ENCODE results near the gene RIPPLY1.
A peak's percentile ranks its signal among the peaks of the same experiment; 100 is the strongest.
"Not testable (repeated sequence)": the region's sequence is repeated elsewhere in the genome, so short reads cannot be mapped to it uniquely, and the experiment has no call there.

RIPPLY1 gene

GRCh38 chrX:106917830-106918500 is 14.8 kb upstream of the RIPPLY1 start:
- no peak for DNase-seq (ENCODE audit: low read depth in 1 of 2, low spot score in 1 of 2)

GRCh38 chrX:106912864-106913263 is 9.7 kb upstream of the RIPPLY1 start:
- no peak for DNase-seq (ENCODE audit: low read depth in 1 of 2, low spot score in 1 of 2)

- DNase-seq (ENCODE audit: low read depth in 1 of 2, low spot score in 1 of 2): no peak
These were observed 3.2 kb upstream of the RIPPLY1 start for GRCh38 chrX:106906361-106906760.

GRCh38 chrX:106905064-106905708 is 2.0 kb upstream of the RIPPLY1 start:
- DNase-seq (ENCODE audit: low read depth in 1 of 2, low spot score in 1 of 2): no peak

- DNase-seq (ENCODE audit: low read depth in 1 of 2, low spot score in 1 of 2): no peak
These were observed 851 bp upstream of the RIPPLY1 start for GRCh38 chrX:106903856-106904528.

- no peak for DNase-seq (ENCODE audit: low read depth in 1 of 2, low spot score in 1 of 2)
These were observed 457 bp downstream of the RIPPLY1 start for GRCh38 chrX:106902684-106903083.

- DNase-seq (ENCODE audit: low read depth in 1 of 2, low spot score in 1 of 2): no peak
These were observed 1.3 kb downstream of the RIPPLY1 start for GRCh38 chrX:106901781-106902219.

- no peak for DNase-seq (ENCODE audit: low read depth in 1 of 2, low spot score in 1 of 2)
These were observed 1.8 kb downstream of the RIPPLY1 start for GRCh38 chrX:106901341-106901740.

- no peak for DNase-seq (ENCODE audit: low read depth in 1 of 2, low spot score in 1 of 2)
These were observed 3.3 kb downstream of the RIPPLY1 start for GRCh38 chrX:106899841-106900240.

GRCh38 chrX:106899276-106899675 is 3.9 kb downstream of the RIPPLY1 start:
- no peak for DNase-seq (ENCODE audit: low read depth in 1 of 2, low spot score in 1 of 2)

GRCh38 chrX:106898462-106898861 is 4.7 kb downstream of the RIPPLY1 start:
- DNase-seq (ENCODE audit: low read depth in 1 of 2, low spot score in 1 of 2): no peak

- DNase-seq (ENCODE audit: low read depth in 1 of 2, low spot score in 1 of 2): no peak
These were observed 5.9 kb downstream of the RIPPLY1 start for GRCh38 chrX:106897259-106897658.

- no peak for DNase-seq (ENCODE audit: low read depth in 1 of 2, low spot score in 1 of 2)
These were observed 8.1 kb downstream of the RIPPLY1 start for GRCh38 chrX:106894978-106895452.

GRCh38 chrX:106894392-106894909 is 8.7 kb downstream of the RIPPLY1 start:
- peak in 1 of 2 donors; percentile 7 for DNase-seq (ENCODE audit: low read depth in 1 of 2, low spot score in 1 of 2)

- no peak for DNase-seq (ENCODE audit: low read depth in 1 of 2, low spot score in 1 of 2)
These were observed 11.2 kb downstream of the RIPPLY1 start for GRCh38 chrX:106891762-106892460.

GRCh38 chrX:106889468-106889867 is 13.7 kb downstream of the RIPPLY1 start:
- no peak for DNase-seq (ENCODE audit: low read depth in 1 of 2, low spot score in 1 of 2)

- no peak for DNase-seq (ENCODE audit: low read depth in 1 of 2, low spot score in 1 of 2)
These were observed 28.0 kb downstream of the RIPPLY1 start for GRCh38 chrX:106875151-106875550.

- DNase-seq (ENCODE audit: low read depth in 1 of 2, low spot score in 1 of 2): no peak
These were observed 29.1 kb downstream of the RIPPLY1 start for GRCh38 chrX:106874075-106874474.

GRCh38 chrX:106872796-106873195 is 30.3 kb downstream of the RIPPLY1 start:
- not testable (repeated sequence) for DNase-seq (ENCODE audit: low read depth in 1 of 2, low spot score in 1 of 2)

GRCh38 chrX:106863697-106864096 is 39.4 kb downstream of the RIPPLY1 start:
- no peak for DNase-seq (ENCODE audit: low read depth in 1 of 2, low spot score in 1 of 2)

GRCh38 chrX:106862972-106863688 is 40.0 kb downstream of the RIPPLY1 start:
- DNase-seq (ENCODE audit: low read depth in 1 of 2, low spot score in 1 of 2): no peak
